ENCODE results near the gene SMYD2. TPM values are rescaled to one million over a fixed set of nuclear protein-coding genes. Genes with fewer than 3 reads are reported as not detected.
"Not testable (repeated sequence)": the region's sequence is repeated elsewhere in the genome, so short reads cannot be mapped to it uniquely, and the experiment has no call there.

Gene SMYD2
- total RNA-seq, 4 donors from 2014 or later = 22.7 to 45.1 (median 26.5) TPM

- no peak for ATAC-seq (ENCODE audit: low FRiP score)
These were observed 9.6 kb upstream of the SMYD2 start for GRCh38 chr1:214271174-214271858.

DNA sequence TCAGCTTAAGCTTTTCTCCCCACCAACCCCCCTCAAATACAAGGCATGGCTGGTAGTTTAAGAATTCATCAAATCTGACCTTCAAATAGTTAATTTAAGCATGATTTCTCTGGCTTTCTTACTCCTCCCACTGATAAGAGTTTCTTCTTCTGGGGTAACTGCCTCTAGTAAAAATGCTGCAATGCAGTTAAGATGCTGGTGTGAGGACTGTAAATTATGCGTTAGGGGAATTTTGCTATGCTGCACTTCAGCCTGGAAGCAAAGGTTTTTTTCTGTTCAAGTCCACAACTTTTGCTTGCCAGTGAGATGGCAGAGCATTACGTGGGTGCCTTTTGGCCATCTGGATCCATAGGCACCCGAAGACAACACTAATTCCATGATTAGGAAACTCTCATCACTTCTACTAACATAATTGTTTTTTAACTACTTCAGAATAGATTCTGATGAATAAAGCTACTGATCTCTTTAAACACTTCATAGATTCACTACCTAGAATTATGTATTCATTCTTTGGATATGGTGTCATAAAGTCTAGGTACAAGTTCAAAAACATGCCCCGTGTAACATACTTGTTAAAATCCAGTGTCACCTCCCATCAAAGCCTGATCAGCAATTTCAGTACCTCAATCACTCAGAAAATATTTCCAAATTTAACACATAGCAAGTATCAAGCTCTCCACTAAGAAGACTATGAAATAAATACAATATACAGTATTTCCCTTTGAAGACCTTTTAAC, 8.8 kb upstream of the SMYD2 start:
- DNase-seq (ENCODE audit: low spot score) = no peak
- TF ChIP-seq CTCF (IDR thresholded peaks at IDR 0.05) = no peak
- no peak for ATAC-seq (ENCODE audit: low FRiP score)

More at GRCh38 chr1:214271174-214271858, 9.6 kb upstream of the SMYD2 start:
- no peak for TF ChIP-seq CTCF (IDR thresholded peaks at IDR 0.05)
- no peak for DNase-seq (ENCODE audit: low spot score)

DNA sequence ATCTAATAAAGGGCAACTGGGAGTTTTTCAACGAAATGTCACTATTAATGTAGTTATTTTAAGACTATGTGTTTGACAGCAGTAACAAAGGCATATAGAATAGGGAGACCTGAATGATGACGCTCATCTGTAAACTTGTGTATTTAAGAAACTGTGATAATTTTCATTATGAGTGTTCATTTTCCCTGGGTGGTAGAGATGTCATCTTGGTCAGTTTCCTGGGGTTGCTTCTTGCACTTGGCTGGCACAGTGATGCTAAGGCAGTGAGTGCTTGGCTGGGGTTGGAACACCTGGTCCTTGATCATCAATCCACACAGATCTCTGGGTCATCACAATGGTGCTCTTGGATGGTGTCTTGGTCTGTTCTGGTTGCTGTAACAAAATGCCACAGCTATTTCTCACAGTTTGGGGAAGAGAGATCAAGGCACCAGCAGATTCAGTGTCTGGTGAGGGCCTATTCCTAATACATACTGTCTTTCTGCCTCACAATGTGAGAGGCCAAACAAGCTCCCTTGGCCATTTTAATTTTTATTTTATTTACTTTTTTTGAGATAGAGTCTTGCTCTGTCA, 7.9 kb upstream of the SMYD2 start:
- ATAC-seq (ENCODE audit: low FRiP score) (no peak), DNase-seq (ENCODE audit: low spot score) (no peak)
- TF ChIP-seq CTCF (IDR thresholded peaks at IDR 0.05) = no peak

DNA sequence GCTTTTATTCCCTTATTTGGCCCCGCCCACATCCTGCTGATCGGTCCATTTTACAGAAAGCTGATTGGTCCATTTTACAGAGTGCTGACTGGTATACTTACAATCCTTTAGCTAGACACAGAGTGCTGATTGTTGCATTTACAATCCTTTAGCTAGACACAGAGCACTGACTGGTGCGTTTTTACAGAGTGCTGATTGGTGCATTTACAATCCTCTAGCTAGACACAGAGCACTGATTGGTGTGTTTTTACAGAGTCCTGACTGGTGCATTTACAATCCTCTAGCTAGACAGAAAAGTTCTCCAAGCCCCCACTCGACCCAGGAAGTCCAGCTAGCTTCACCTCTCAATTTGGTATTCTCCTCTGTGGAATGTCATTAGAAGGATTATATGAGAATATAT, 5.3 kb upstream of the SMYD2 start:
- not testable (repeated sequence) for DNase-seq (ENCODE audit: low spot score); ATAC-seq (ENCODE audit: low FRiP score)

DNA sequence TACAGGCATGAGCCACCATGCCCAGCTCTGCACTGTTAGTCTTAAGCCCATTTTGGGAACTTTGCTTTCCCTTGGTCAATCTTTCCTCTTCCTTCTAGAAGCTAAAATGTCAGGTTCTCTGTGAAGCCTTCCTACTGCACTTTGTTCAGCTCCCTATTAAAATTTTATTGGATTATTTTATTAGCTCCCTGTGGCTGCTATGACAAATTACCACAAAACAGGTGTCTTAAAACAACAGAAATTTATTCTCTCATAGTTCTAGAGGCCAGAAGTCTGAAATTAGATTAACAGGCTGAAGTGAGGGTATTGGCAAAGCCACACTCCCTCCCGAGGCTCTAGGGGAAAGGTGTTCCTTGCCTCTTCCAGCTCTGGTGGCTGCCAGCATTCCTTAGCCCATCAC, 4.2 kb upstream of the SMYD2 start:
- TF ChIP-seq CTCF (IDR thresholded peaks at IDR 0.05) = no peak
- no peak for DNase-seq (ENCODE audit: low spot score)
- ATAC-seq (ENCODE audit: low FRiP score) = no peak

- TF ChIP-seq CTCF (IDR thresholded peaks at IDR 0.05) = no peak
- ATAC-seq (ENCODE audit: low FRiP score) = no peak
These were observed 3.0 kb upstream of the SMYD2 start for GRCh38 chr1:214277704-214278635.

More at GRCh38 chr1:214277704-214278635, 3.0 kb upstream of the SMYD2 start:
- DNase-seq (ENCODE audit: low spot score) = no peak

Data from omental fat pad (tissue), 4 donors.